ENCODE data around the gene HMCN2.

Gene HMCN2

GRCh38 chr9:130366072-130366471 lies 100.5 kb downstream of the HMCN2 start:
- no peak for DNase-seq (ENCODE audit: low spot score)

GRCh38 chr9:130366888-130367550 lies 101.5 kb downstream of the HMCN2 start:
- no peak for DNase-seq (ENCODE audit: low spot score)

- no peak for DNase-seq (ENCODE audit: low spot score)
These were observed 103.1 kb downstream of the HMCN2 start for GRCh38 chr9:130368631-130369103.

- no peak for DNase-seq (ENCODE audit: low spot score)
These were observed 104.7 kb downstream of the HMCN2 start for GRCh38 chr9:130370226-130370625.

GRCh38 chr9:130371196-130371966 lies 105.8 kb downstream of the HMCN2 start:
- DNase-seq (ENCODE audit: low spot score), result peak; percentile 27

- no peak for DNase-seq (ENCODE audit: low spot score)
These were observed 106.5 kb downstream of the HMCN2 start for GRCh38 chr9:130372057-130372456.

- DNase-seq (ENCODE audit: low spot score), result no peak
These were observed 108.2 kb downstream of the HMCN2 start for GRCh38 chr9:130373679-130374325.

- no peak for DNase-seq (ENCODE audit: low spot score)
These were observed 112.1 kb downstream of the HMCN2 start for GRCh38 chr9:130377612-130378011.

GRCh38 chr9:130378875-130379648 lies 113.5 kb downstream of the HMCN2 start:
- no peak for DNase-seq (ENCODE audit: low spot score)

- DNase-seq (ENCODE audit: low spot score), result no peak
These were observed 114.0 kb downstream of the HMCN2 start for GRCh38 chr9:130379649-130379970.

GRCh38 chr9:130380920-130381469 lies 115.4 kb downstream of the HMCN2 start:
- no peak for DNase-seq (ENCODE audit: low spot score)

- no peak for DNase-seq (ENCODE audit: low spot score)
These were observed 116.1 kb downstream of the HMCN2 start for GRCh38 chr9:130381660-130382059.

GRCh38 chr9:130382096-130382495 lies 116.5 kb downstream of the HMCN2 start:
- DNase-seq (ENCODE audit: low spot score), result no peak

- no peak for DNase-seq (ENCODE audit: low spot score)
These were observed 117.2 kb downstream of the HMCN2 start for GRCh38 chr9:130382636-130383349.

GRCh38 chr9:130383350-130383715 lies 117.8 kb downstream of the HMCN2 start:
- no peak for DNase-seq (ENCODE audit: low spot score)

GRCh38 chr9:130383979-130384676 lies 118.6 kb downstream of the HMCN2 start:
- no peak for DNase-seq (ENCODE audit: low spot score)

- no peak for DNase-seq (ENCODE audit: low spot score)
These were observed 119.7 kb downstream of the HMCN2 start for GRCh38 chr9:130385257-130385656.

GRCh38 chr9:130387398-130387797 lies 121.8 kb downstream of the HMCN2 start:
- DNase-seq (ENCODE audit: low spot score), result no peak

GRCh38 chr9:130387905-130388304 lies 122.3 kb downstream of the HMCN2 start:
- DNase-seq (ENCODE audit: low spot score), result no peak

GRCh38 chr9:130390390-130390789 lies 124.8 kb downstream of the HMCN2 start:
- DNase-seq (ENCODE audit: low spot score), result no peak

GRCh38 chr9:130390986-130391385 lies 125.4 kb downstream of the HMCN2 start:
- DNase-seq (ENCODE audit: low spot score), result no peak
